Keratinocyte (primary cell): ENCODE results near the gene PRRT3. TPM values are rescaled to one million over a fixed set of nuclear protein-coding genes. Genes with fewer than 3 reads are reported as not detected.

ENCODE experiments used
- DNase-seq: peaks from one replicate; pipeline ENCODE4 v3.0.0-alpha.2; 2011; ENCODE audit warnings: low read depth, missing footprints, low spot score
- FAIRE-seq: peaks from 2 replicates; lab custom pipeline; 2011; peaks lifted over from hg19 to GRCh38; lab: Jason Lieb, UNC
- H2AFZ ChIP-seq: 2 replicates; pipeline ENCODE4 v1.6.0; 2012; ENCODE audit warnings: low read length, control low read depth, inconsistent platforms; ENCODE audit not compliant: control insufficient read depth
- H3K27ac ChIP-seq: 2 replicates; pipeline ENCODE4 v1.5.1; 2011; ENCODE audit warnings: low read length; ENCODE audit not compliant: control insufficient read depth, insufficient read depth
- H3K27me3 ChIP-seq: 3 replicates; pipeline ENCODE4 v1.6.0; 2011; ENCODE audit warnings: low read length; ENCODE audit not compliant: control insufficient read depth, insufficient read depth; ENCODE audit errors: extremely low read depth
- H3K36me3 ChIP-seq, 2 experiments: 2 replicates in 1 of 2; 3 replicates in 1 of 2; pipeline ENCODE4 v1.5.1; 2011; ENCODE audit warnings: low read length in 2 of 2, mild to moderate bottlenecking in 1 of 2; ENCODE audit not compliant: control insufficient read depth in 2 of 2, insufficient read depth in 2 of 2; ENCODE audit errors: extremely low read depth in 1 of 2
- H3K4me1 ChIP-seq: 3 replicates; pipeline ENCODE4 v1.5.1; 2011; ENCODE audit warnings: low read length; ENCODE audit not compliant: control insufficient read depth, insufficient read depth; ENCODE audit errors: extremely low read depth
- H3K4me2 ChIP-seq: 3 replicates; pipeline ENCODE4 v1.6.0; 2011; ENCODE audit warnings: low read depth, low read length; ENCODE audit not compliant: control insufficient read depth, insufficient read depth; ENCODE audit errors: extremely low read depth
- H3K4me3 ChIP-seq, 3 experiments: fragments of 200-600 bp in 1 of 3; sonication (generic) in 1 of 3; 2 replicates in 2 of 3; 3 replicates in 1 of 3; pipeline ENCODE4 v1.5.1; 2011 to 2016; ENCODE audit warnings: low read length in 3 of 3, mild to moderate bottlenecking in 3 of 3, control low read depth in 2 of 3, inconsistent platforms in 1 of 3, low read depth in 1 of 3, mixed read lengths in 1 of 3, mixed run types in 1 of 3, moderate library complexity in 1 of 3; ENCODE audit not compliant: control insufficient read depth in 2 of 3, insufficient read depth in 2 of 3; ENCODE audit errors: extremely low read depth in 1 of 3
- H3K79me2 ChIP-seq: 2 replicates; pipeline ENCODE4 v1.6.0; 2012; ENCODE audit warnings: low read length; ENCODE audit not compliant: control insufficient read depth, insufficient read depth
- H3K9ac ChIP-seq: 3 replicates; pipeline ENCODE4 v1.6.0; 2011; ENCODE audit warnings: low read length; ENCODE audit not compliant: control insufficient read depth, insufficient read depth; ENCODE audit errors: extremely low read depth
- H3K9me1 ChIP-seq: 3 replicates; pipeline ENCODE4 v1.6.0; 2011; ENCODE audit warnings: low read length; ENCODE audit not compliant: control insufficient read depth, insufficient read depth; ENCODE audit errors: extremely low read depth
- H3K9me3 ChIP-seq: 2 replicates; pipeline ENCODE4 v1.5.1; 2012; ENCODE audit warnings: low read depth, low read length; ENCODE audit not compliant: control insufficient read depth
- H4K20me1 ChIP-seq: 3 replicates; pipeline ENCODE4 v1.6.0; 2011; ENCODE audit warnings: low read length; ENCODE audit not compliant: control insufficient read depth, insufficient read depth; ENCODE audit errors: extremely low read depth
- EZH2 ChIP-seq: IDR thresholded peaks from one replicate; pipeline ENCODE4 v1.6.1; 2012; ENCODE audit warnings: inconsistent platforms, mild to moderate bottlenecking, low read length, moderate library complexity
- dilution Hi-C: fragments of 300-500 bp; cut with MboI; formaldehyde crosslinking; loops from one replicate; pipeline ENCODE4 v1.7.0; 2020; ENCODE audit warnings: low sequenced_read_pairs; ENCODE audit not compliant: extremely low pct_ligation_motif_present
- polyA plus RNA-seq, 5 experiments: library from polyadenylated mRNA; depleted of rRNA in 3 of 5; stranded (reverse) in 3 of 5; stranded (forward) in 1 of 5; unstranded in 1 of 5; fragments of >200 nt; gene quantifications; 1 replicate in 1 of 5; 2 replicates in 3 of 5; 3 replicates in 1 of 5; pipeline versions ENCODE4 v1.2.1 to v1.2.3, GENCODE V29; 2011 to 2012; ENCODE audit warnings: missing spikeins in 2 of 5, low read depth in 1 of 5, low replicate concordance in 1 of 5
- TF ChIP-seq, protein P1 (sequence below), 3 experiments: IDR thresholded peaks in 1 of 3; conservative IDR thresholded peaks in 1 of 3; optimal IDR thresholded peaks in 1 of 3; 2 replicates in 2 of 3; 3 replicates in 1 of 3; pipeline versions ENCODE3 to v1.5.1; 2011; ENCODE audit warnings: low read length in 3 of 3, mild to moderate bottlenecking in 3 of 3, moderate library complexity in 2 of 3, control low read depth in 1 of 3, inconsistent platforms in 1 of 3; ENCODE audit not compliant: insufficient read depth in 2 of 3; ENCODE audit errors: extremely low read depth in 1 of 3

Gene PRRT3
- polyA plus RNA-seq, 1 donor (not counting 4 experiments of a cell fraction or from before 2014, with no cell fraction given): 0.22 TPM

DNA sequence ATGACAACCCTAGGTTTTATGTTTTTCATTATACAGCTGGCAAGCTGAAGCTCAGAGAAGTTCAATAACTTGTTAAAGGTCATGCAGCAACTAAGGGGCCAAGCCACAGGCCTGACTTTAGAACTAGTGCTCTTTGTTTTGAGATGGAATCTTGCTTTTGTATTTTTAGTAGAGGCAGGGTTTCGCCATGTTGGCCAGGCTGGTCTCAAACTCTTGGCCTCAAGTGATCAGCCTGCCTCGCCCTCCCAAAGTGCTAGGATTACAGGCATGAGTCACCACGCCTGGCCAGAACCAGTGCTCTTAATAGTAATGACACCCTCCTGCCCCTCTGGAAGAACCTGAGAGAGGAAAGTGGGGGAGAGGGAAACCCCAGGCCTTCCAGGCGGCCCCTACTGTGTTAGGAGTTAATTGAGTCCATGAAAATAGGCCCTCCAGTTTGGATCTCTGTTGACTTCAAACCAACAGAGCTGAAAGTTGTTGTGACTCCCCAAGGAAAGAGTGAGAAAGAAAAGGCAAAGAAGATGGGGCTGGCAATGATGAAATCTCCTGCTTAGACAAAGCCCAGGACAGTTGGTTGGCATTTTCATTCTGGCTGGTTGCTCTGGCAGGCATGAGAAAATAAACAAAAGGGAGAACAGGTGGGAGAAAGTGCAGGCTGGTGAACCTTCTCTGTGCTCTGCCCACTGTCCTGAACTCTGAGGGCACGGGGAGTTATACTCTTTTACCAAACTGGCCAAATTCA lies 3.6 kb upstream of the PRRT3 start:
- Histone ChIP-seq H3K4me1 (no peaks in the 10 kb centered on the region), H2AFZ (no peak overlapping the region), H3K4me3 (no peak overlapping the region), H3K9me3 (no peaks in the 10 kb centered on the region), H3K27ac (no peak overlapping the region), H3K79me2 (no peaks in the 10 kb centered on the region), H3K9ac (no peak overlapping the region), H3K36me3 (no peaks in the 10 kb centered on the region), H3K9me1 (no peaks in the 10 kb centered on the region), H3K4me2 (no peak overlapping the region), H3K27me3 (no peaks in the 10 kb centered on the region), H4K20me1 (no peaks in the 10 kb centered on the region)
- TF ChIP-seq EZH2: no peak
- TF ChIP-seq, protein P1, sequence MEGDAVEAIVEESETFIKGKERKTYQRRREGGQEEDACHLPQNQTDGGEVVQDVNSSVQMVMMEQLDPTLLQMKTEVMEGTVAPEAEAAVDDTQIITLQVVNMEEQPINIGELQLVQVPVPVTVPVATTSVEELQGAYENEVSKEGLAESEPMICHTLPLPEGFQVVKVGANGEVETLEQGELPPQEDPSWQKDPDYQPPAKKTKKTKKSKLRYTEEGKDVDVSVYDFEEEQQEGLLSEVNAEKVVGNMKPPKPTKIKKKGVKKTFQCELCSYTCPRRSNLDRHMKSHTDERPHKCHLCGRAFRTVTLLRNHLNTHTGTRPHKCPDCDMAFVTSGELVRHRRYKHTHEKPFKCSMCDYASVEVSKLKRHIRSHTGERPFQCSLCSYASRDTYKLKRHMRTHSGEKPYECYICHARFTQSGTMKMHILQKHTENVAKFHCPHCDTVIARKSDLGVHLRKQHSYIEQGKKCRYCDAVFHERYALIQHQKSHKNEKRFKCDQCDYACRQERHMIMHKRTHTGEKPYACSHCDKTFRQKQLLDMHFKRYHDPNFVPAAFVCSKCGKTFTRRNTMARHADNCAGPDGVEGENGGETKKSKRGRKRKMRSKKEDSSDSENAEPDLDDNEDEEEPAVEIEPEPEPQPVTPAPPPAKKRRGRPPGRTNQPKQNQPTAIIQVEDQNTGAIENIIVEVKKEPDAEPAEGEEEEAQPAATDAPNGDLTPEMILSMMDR (optimal IDR thresholded peaks at IDR 0.05 in 1 of 3, IDR thresholded peaks at IDR 0.05 in 1 of 3, conservative IDR thresholded peaks at IDR 0.05 in 1 of 3; ENCODE audit: extremely low read depth in 1 of 3, insufficient read depth in 2 of 3, low read length in 3 of 3): no peak
- DNase-seq (no peak), FAIRE-seq (no peak)
- dilution Hi-C loops: no loop called here

GRCh38 chr3:9955067-9955502 lies 2.9 kb upstream of the PRRT3 start:
- Histone ChIP-seq H3K36me3 (no peaks in the 10 kb centered on the region), H3K4me2 (no peak overlapping the region), H3K27ac (no peak overlapping the region), H3K27me3 (no peaks in the 10 kb centered on the region), H3K9ac (no peak overlapping the region), H3K9me3 (no peaks in the 10 kb centered on the region), H3K9me1 (no peaks in the 10 kb centered on the region), H3K4me1 (no peaks in the 10 kb centered on the region), H3K79me2 (no peaks in the 10 kb centered on the region), H4K20me1 (no peaks in the 10 kb centered on the region), H3K4me3 (no peak overlapping the region), H2AFZ (no peak overlapping the region)
- no peak for FAIRE-seq
- dilution Hi-C loops: no loop called here
- DNase-seq: no peak
- TF ChIP-seq, protein P1 (optimal IDR thresholded peaks at IDR 0.05 in 1 of 3, IDR thresholded peaks at IDR 0.05 in 1 of 3, conservative IDR thresholded peaks at IDR 0.05 in 1 of 3; ENCODE audit: extremely low read depth in 1 of 3, insufficient read depth in 2 of 3, low read length in 3 of 3): no peak
- no peak for TF ChIP-seq EZH2
